ENCODE measurements around the gene GNB1.
"Not testable (repeated sequence)": the region's sequence is repeated elsewhere in the genome, so short reads cannot be mapped to it uniquely, and the experiment has no call there.

GNB1 gene

DNA sequence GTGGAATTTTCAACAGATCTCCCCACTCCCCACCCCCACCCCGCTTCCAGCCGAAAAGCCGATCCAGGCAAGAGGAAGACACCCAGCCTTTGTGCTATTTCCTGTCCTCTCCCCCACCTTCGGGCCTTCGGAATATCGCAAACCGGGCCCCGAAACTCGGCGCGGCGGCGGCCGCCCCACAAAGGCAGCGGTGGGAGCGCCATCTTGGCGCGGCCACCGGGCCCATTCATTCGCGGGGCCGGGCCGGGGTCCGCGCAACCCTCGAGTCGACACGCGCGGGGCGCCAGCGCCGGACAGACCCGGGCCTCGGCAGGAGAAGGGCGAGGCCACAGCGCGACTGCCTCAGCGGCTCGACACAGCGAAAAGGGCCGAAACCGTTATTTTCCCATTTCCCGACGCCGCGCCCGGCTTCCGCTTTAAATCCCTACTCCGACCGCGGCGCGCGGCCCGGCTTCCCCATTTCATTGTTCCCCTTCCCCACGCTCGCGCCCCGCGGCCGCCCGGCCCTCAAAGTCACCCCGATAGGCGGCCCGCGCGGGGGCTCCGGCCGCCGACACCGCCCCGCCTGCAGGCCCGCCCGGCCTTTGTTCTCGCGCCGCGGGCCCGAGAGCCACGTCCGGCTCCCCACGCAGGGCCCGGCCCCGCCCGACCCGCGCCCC lies 911 bp downstream of the GNB1 start:
- DNase-seq (ENCODE audit: low spot score) = peak; percentile 78

DNA sequence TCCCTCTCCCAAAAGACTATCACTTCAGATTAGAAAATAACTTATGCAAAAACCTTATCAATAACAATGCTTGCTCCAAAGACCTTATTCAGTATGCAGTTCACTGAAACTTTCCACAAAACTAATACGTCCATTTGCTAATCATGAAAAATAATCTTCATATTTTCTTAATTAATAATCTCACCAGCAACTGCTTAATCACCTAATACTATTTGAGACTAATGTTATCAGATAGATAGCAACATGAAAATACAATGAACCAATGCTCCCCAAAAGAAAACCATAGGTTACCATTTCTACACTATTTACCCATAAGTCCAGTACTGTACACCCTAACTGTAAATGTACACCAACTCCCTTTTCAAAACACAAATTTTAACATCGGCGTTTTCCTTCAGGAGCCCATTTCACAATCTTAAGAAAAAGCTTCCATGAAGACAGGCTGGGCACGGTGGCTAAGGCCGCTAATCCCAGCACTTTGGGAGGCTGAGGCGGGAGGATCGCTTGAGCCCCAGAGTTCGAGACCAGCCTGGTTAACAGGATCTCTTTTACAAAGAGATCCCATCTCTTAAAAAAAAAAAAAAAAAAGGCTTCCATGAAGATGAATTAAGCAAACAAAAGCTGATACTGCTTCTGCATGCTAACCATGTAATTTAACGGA lies 1.7 kb downstream of the GNB1 start:
- DNase-seq (ENCODE audit: low spot score) = no peak

DNA sequence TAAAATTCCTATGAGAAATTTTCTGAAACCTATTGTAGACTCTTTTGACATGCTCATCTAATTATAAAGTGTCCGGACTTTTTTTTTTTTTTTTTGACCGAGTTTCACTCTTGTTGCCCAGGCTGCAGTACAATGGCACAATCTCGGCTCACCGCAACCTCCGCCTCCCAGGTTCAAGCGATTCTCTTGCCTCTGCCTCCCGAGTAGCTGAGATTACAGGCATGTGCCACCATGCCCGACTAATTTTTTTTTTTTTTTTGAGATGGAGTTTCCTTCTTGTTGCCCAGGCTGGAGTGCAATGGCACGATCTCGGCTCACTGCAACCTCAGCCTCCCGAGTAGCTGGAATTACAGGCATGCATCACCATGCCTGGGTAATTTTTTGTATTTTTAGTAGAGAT lies 7.0 kb downstream of the GNB1 start:
- not testable (repeated sequence) for DNase-seq (ENCODE audit: low spot score)

DNA sequence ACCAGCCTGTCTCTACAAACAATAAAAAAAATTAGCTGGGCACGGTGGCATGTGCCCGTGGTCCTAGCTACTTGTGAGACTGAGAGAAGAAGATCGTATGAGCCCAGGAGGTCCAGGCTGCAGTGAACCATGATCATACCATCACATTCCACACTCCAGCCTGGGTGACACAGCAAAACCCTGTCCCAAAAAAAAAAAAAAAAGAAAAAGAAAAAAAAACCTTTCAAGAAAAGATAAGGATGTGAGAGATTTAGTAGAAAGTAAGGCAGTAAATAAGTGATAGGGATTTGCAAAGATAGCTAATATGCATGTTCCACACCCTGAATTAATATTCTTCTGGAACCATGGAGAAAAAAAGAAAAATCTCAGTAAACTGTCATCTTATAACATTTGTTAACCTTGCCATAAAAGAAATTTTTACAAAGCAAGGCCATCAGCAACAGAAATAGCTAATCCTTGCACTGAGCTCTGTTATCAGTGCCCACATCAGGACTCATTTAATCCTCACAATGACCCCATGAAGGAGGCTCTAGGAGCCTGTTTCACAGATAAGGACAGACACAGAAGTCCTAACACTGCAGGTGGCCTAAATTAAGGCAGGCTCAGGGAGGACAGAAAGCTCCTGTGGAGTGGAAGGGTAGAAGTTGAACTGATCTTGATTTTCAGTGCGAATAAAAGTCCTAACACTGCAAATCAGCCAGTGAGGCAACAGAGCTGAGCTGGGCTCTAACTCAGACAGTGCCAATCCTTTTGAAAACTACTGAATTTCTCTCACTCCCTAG lies 7.6 kb downstream of the GNB1 start:
- DNase-seq (ENCODE audit: low spot score) = no peak

DNA sequence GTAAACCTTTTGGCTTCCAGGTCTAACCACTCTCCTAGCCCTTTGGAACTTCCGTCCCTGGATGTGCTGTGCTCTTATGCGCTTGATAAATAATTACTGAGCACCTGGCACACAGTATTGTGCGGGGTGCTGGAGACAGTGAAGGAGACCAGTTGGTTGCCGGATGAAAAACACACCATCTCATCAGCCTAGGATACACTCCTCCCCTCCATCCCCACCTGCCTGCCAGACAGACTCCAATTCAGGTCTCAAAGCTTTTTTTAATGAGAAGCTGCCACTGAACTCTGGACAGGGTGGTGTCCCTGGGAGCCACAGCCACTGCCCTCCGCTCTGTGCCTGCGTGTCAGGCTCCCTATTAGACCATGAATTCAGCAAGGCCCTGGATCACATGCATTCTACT lies 9.2 kb downstream of the GNB1 start:
- no peak for DNase-seq (ENCODE audit: low spot score)

DNA sequence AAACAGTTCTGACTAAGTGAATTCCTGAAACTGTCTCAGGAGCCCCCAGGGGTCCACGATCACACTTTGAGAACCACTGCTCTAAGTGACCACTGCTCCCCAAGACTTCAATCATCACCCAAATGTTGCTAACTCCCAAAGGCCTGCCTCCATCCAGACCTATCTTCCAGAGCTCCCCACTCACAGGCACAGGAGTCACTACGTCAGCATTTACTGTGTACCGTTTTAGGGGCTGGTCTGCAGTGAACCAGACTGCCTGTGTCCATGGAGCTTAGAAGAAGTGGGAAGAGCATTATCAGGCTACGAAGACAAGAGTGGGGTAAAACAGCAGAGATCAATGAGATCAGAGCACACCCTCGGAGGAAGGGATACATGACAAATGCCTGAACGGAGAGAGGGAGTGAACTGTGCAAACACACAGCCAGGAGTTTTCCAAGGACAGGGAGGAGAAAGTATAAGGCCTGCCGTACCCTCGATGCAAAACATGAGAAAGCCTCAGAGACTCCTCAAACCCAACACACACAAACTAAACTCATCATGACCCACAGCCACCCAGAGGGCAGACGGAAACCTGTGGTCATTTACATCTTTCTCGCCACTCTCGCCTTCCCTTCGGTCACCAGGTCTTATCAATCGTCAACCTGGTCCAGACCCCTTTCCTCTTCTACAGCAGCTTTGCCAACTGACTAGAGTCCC lies 10.1 kb downstream of the GNB1 start:
- no peak for DNase-seq (ENCODE audit: low spot score)

DNA sequence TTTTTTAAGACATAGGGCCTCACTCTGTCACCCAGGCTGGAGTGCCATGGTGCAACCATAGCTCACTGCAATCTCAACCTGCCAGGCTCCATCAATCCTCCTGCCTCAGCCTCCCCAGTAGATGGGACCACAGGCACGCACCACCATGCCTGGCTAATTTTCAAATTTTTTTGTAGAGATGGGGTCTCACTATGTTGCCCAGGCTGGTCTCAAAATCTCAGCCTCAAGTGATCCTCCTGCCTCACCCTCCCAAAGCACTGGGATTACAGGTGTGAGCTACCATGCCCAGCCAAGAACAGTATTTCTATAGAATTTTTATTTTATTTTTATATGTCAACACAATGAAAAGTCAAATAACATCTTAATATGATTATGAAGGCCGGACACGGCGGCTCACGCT lies 10.9 kb downstream of the GNB1 start:
- DNase-seq (ENCODE audit: low spot score) = no peak

DNA sequence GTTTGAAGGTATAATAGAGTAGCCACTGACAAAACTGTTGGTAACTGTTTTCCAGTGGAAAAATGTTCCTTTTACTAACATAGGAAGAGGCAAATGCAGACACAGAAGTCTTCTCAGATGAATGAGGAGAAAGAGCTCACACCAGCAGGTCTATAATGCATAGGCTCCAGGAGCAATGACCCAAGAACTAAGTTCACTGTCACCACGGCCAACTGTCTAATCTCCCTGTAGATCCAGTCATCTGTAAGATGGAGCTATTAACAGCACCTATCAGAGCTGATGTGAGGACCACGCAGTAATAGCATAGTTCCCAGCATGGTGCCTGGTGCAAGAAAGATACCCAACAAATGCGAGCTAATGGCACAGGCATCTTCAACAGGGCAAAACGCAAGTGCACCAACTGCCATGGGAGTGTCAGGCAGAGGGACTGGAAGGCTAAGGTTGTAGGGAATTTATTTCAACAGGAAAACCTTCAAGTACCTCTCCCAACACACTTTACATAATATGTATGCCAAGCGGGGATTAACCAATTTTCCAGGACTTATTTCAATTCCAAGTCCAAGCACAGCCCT lies 12.9 kb downstream of the GNB1 start:
- DNase-seq (ENCODE audit: low spot score) = no peak

DNA sequence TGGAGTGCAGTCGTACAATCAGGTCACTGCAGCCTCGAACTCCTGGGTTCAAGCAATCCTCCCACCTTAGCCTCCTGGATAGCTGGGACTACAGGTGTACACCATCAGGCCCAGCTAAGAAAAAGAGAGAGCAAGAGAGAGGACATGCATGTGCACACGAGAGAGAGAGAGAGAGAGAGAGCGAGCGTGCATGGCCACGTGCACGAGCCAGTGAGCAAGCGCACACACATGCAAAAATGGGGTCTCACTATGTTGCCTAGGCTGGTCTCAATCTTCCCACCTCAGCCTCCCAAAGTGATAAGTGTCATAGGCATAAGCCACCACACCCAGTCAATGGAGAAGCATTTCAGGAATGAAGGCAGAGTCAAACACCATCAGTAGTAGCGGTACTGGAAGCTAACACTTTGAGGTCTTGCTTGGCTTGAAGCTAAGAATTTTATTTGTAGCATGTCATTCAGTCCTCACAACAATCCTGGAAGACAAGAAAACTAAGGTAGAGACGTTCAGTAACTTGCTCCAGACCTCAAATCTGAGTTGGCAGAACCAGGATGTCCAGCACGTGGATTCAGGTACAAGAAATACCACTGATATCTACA lies 14.5 kb downstream of the GNB1 start:
- no peak for DNase-seq (ENCODE audit: low spot score)

DNA sequence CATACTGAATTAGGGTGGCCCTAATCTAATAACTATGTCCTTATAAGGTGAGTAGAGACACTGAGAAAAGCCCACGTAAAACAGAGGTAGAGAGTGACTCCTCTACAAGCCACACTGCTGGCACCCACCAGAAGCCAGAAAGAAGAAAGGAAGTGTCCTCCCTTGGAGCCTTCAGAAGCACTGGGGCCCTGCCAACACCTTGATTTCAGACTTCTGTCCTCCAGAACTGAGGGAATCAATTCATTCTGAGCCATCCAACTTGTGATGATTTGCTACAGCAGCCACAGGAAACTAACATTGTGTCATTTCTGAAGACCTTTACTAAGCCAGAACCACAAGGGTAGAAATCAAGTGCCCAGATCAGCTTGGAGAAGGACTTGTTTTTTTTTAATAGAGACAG lies 15.0 kb downstream of the GNB1 start:
- no peak for DNase-seq (ENCODE audit: low spot score)

DNA sequence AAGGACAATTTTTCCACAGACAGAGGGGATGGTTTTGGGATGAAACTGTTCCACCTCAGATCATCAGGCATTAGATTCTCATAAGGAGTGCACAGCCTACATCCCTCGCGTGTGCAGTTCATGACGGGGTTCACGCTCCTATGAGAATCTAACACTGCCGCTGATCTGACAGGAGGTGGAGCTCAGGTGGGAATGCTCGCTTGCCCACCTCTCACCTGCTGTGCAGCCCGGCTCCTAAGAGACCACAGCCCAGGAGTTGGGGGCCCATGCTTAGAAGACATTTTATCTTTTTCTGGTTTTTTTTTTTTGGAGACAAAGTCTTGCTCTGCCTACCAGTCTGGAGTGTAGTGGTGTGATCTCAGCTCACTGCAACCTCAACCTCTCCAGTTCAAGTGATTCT lies 16.0 kb downstream of the GNB1 start:
- DNase-seq (ENCODE audit: low spot score) = no peak

DNA sequence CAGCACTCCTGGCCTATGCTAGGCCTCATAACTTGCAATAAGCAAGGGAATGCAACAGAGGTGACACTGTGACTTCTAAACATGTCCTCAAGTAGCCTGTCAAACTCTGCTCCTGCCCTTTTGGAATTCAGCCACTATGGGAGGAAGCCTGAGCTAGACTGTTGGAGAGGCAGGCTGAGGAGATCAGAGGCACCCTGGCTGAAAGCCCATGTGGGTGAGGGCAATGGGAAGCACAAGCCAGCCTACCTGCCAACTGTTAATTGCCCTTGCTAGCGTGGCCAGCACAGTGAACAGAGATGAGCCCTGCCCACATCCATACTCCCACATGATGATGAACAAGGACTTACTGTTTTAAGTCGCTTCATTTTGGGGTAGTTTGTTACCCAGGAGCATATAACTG lies 17.7 kb downstream of the GNB1 start:
- no peak for DNase-seq (ENCODE audit: low spot score)

DNA sequence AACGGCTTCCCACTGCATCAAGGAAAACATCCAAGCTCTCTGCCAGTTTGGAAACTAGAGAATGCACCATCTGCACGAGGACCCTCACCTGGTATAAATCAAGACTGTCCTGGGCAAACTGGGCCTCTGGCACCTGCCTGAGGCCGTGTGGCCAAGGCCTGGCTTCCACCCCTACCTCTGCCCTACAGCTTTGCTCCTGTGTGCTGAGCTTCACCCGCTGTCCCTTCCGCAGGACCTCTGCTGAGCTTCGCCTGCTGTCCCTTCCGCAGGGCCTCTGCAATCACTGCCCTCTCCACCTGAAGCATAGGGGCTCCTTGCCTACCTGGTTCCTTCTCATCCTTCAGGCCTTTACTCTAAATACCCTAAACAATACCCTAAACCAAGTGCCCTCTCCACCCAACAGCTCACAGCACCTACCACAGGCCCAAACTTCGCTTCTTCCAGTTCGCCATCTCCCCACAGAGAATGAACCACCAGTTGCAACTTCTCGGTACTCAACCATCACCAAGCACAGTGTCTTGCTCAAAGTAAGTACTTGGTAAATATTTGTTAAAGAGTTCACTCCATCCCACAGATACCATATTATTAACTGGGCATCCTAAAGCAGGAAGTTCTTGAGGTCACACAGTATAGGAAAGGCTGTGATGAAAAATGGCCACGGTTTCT lies 18.4 kb downstream of the GNB1 start:
- DNase-seq (ENCODE audit: low spot score) = no peak

DNA sequence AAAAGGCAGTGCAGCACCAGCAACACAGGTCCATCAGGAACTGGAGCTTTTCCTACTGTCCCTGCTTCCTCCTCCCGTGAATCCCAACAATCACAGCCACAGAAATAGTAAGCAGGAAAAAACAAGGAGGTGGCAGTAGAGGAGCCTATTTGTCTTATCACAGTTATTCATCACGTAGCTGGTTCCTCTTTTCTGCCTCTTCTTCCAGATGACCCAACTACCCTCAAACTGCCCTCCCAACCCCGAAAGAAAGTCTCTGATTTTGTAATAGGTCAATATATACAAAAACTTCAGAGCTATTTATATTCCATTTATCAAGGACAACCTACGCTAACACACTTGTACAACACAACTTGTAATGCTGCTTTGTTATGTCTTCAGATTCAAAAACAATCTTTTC lies 21.4 kb downstream of the GNB1 start:
- peak; percentile 38 for DNase-seq (ENCODE audit: low spot score)

DNA sequence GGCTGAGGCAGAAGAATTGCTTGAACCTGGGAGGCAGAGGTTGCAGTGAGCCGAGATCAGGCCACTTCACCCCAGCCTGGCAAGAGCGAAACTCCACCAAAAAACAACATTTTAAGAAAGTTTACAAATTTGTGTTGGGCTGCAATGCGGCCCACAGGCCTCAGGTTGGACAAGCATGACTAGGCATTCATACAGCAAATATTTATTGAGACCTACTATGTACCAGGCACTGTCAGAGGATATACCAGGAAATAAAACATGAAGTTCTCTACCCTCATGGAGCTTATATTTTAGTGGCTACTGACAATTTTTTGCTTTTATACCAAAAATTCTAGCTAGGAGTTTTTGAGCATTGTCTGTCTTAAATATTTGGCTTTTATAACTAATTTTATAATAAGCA lies 23.7 kb downstream of the GNB1 start:
- DNase-seq (ENCODE audit: low spot score) = no peak

DNA sequence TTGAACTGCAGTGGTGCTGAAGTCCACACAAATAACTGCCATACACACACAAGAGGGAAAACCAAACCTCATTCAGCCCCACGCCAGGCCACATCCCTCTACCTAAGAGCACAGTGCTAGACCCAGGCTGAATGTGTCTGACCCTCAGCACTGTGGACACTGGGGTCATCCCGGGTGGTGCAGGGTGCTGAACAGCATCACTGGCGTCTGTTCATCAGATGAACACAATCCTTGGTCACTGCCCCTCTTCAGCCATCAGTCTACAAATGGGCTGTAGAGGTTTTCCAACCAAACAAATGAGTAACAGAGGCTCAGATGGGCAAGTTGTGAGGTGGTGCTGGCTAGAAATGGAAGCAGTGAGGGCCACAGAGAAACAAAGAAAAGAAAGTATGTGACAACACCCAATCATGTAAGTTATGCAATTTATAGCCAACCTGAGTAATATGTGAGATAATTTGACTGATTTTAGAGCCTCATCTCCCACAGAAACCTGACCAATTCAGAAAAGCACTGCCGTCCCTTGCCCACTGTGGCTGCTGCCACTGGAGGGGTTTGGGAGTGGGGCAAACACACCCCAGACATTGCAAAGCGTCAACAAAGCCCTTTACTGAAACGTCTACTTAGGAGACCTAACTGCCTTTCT lies 27.9 kb downstream of the GNB1 start:
- DNase-seq (ENCODE audit: low spot score) = no peak

DNA sequence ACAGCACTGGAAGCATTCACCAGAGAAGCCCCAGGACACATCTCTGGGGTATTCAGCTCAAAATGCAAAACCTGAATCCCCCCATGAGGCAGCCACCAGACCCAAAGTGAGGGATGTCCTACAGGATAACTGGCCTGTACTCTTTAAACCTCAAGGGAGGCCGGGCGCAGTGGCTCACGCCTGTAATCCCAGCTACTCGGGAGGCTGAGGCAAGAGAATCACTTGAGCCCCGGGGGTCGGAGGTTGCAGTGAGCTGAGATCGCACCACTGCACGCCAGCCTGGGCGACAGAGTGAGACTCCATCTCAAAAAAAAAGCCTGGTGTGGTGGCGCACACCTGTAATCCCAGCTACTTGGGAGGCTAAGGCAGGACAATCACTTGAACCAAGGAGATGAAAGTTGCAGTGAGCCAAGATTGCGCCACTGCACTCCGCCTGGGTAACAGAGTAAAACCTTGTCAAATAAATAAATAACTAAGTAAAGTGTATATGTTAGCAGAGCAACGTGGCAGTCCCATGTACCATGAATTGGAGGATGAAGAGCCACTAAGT lies 29.1 kb downstream of the GNB1 start:
- DNase-seq (ENCODE audit: low spot score) = not testable (repeated sequence)

DNA sequence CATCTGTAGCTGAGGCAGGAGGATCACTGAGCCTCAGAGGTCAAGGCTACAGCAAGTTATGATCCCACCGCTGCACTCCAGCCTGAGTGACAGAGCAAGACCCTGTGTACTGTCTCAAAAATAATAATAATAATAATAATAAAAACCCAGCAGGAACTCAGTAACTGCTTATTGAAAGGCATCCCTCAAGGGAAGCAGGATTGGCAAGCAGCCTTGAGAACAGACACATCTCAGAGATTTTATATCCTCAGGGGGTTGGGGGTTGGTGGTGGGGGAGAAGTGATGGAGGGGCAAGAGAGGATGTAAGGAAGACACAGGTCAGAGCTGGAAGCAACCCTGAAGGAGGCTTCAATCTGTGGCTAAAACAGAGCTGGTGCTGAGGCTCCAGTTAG lies 29.6 kb downstream of the GNB1 start:
- DNase-seq (ENCODE audit: low spot score) = no peak

DNA sequence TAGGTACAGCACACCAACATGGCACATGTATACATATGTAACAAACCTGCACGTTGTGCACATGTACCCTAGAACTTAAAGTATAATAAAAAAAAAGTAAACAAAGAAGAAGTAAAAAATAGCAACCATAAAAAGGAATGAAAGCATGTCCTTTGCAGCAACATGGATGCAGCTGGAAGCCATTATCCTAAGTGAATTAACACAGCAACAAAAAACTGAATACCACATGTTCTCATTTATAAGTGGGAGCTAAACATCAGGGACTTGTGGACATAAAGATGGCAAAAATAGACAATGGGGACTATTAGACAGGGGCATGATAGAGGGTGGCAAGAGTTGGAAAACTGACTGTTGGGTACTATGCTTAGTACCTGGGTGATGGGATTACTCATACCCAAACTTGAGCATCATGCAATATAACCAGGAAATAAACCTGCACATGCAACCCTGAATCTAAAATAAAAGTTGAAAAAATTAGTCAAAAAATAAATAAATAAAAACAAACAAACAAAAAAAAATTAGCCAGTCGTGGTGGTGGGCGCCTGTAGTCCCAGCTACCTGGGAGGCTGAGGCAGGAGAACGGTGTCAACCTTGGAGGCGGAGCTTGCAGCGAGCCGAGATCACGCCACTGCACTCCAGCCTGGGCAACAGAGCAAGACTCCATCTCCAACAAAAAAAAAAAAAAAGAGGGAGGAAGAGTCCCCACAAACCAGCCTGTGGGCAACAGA lies 30.8 kb downstream of the GNB1 start:
- DNase-seq (ENCODE audit: low spot score) = not testable (repeated sequence)
